IMR-90 (cell line): ENCODE results near the gene USP10. TPM values are rescaled to one million over a fixed set of nuclear protein-coding genes. Genes with fewer than 3 reads are reported as not detected.

ENCODE experiments used
- ATAC-seq: fragments of 200-7000 bp; cut with Tn5 transposase; 2 replicates; pipeline ENCODE4 v1.9.1; 2020; ENCODE audit warnings: low read depth, mild to moderate bottlenecking, moderate library complexity
- BruUV-seq: library from RNA; stranded (reverse); fragments of 400-500 nt; replicated peaks from 2 replicates; lab custom pipeline; 2021; lab: Mats Ljungman, UMichigan
- CTCF ChIA-PET: fragments of 300-600 bp; formaldehyde crosslinking; extraction: SDS; loops from one replicate; lab custom pipeline; 2021; ENCODE audit warnings: antibody characterized with exemption; lab: Yijun Ruan, JAX
- POLR2A ChIA-PET: fragments of 300-600 bp; sonication (Branson Sonifier 250); formaldehyde crosslinking; loops from one replicate; lab custom pipeline; 2022; ENCODE audit warnings: antibody characterized with exemption; ENCODE audit not compliant: unreplicated experiment; lab: Charles Lee
- DNase-seq: peaks from one replicate; pipeline ENCODE4 v3.0.0; 2013
- H2AFZ ChIP-seq: replicated peaks from 2 replicates; pipeline ENCODE3; 2013; ENCODE audit warnings: low read length, mild to moderate bottlenecking; ENCODE audit not compliant: poor library complexity
- H2AK5ac ChIP-seq: 2 replicates; pipeline ENCODE4 v1.6.1; 2013; ENCODE audit warnings: low read depth, low read length, inconsistent platforms
- H2AK9ac ChIP-seq: replicated peaks from 2 replicates; pipeline ENCODE3; 2013; ENCODE audit warnings: mild to moderate bottlenecking, low read depth, low read length, moderate library complexity; ENCODE audit not compliant: poor library complexity
- H2BK120ac ChIP-seq: 2 replicates; pipeline ENCODE4 v1.6.1; 2013; ENCODE audit warnings: low read depth, low read length, inconsistent platforms
- H2BK15ac ChIP-seq: 3 replicates; pipeline ENCODE4 v1.6.1; 2013; ENCODE audit warnings: low read depth, low read length, inconsistent platforms
- H2BK20ac ChIP-seq: 2 replicates; pipeline ENCODE4 v1.6.1; 2013; ENCODE audit warnings: low read depth, mild to moderate bottlenecking, inconsistent platforms, low read length, moderate library complexity
- H2BK5ac ChIP-seq: 2 replicates; pipeline ENCODE4 v1.6.1; 2013; ENCODE audit warnings: mild to moderate bottlenecking, low read depth, low read length, inconsistent platforms; ENCODE audit not compliant: poor library complexity, severe bottlenecking
- H3K14ac ChIP-seq: replicated peaks from 2 replicates; pipeline ENCODE4 v1.6.1; 2013; ENCODE audit warnings: low read depth, low read length, inconsistent platforms
- H3K18ac ChIP-seq: 2 replicates; pipeline ENCODE4 v1.6.1; 2013; ENCODE audit warnings: low read depth, low read length, control low read depth
- H3K23ac ChIP-seq: 2 replicates; pipeline ENCODE4 v1.6.1; 2013; ENCODE audit warnings: low read depth, low read length, inconsistent platforms
- H3K27ac ChIP-seq: 2 replicates; pipeline ENCODE4 v1.5.1; 2013; ENCODE audit warnings: mild to moderate bottlenecking, control low read depth, low read length; ENCODE audit not compliant: insufficient read depth
- H3K27me3 ChIP-seq: 2 replicates; pipeline ENCODE4 v1.6.1; 2013; ENCODE audit warnings: low read length; ENCODE audit not compliant: control insufficient read depth, insufficient read depth
- H3K36me3 ChIP-seq: 2 replicates; pipeline ENCODE4 v1.6.1; 2013; ENCODE audit warnings: low read length, mixed read lengths; ENCODE audit not compliant: control insufficient read depth, insufficient read depth
- H3K4ac ChIP-seq: 2 replicates; pipeline ENCODE4 v1.6.1; 2013; ENCODE audit warnings: low read depth, low read length, inconsistent platforms
- H3K4me1 ChIP-seq: 2 replicates; pipeline ENCODE4 v1.6.1; 2013; ENCODE audit warnings: low read length, mixed read lengths; ENCODE audit not compliant: control insufficient read depth, insufficient read depth
- H3K4me2 ChIP-seq: 2 replicates; pipeline ENCODE4 v1.6.1; 2013; ENCODE audit warnings: low read depth, mild to moderate bottlenecking, control low read depth, low read length, moderate library complexity
- H3K4me3 ChIP-seq: 2 replicates; pipeline ENCODE4 v1.5.1; 2013; ENCODE audit warnings: low read depth, mild to moderate bottlenecking, control low read depth, low read length, moderate library complexity; ENCODE audit not compliant: insufficient read depth
- H3K56ac ChIP-seq: 2 replicates; pipeline ENCODE4 v1.6.1; 2013; ENCODE audit warnings: low read length, inconsistent platforms; ENCODE audit not compliant: insufficient read depth; ENCODE audit errors: extremely low read depth
- H3K79me1 ChIP-seq, 2 experiments: 2 replicates each; pipeline ENCODE4 v1.6.1; 2013; ENCODE audit warnings: low read length in 2 of 2, inconsistent platforms in 1 of 2, low read depth in 1 of 2
- H3K9ac ChIP-seq: 2 replicates; pipeline ENCODE4 v1.6.1; 2013; ENCODE audit warnings: low read depth, low read length, control low read depth
- H3K9me1 ChIP-seq: 2 replicates; pipeline ENCODE4 v1.6.1; 2013; ENCODE audit warnings: low read length, inconsistent platforms; ENCODE audit not compliant: insufficient read depth
- H3K9me3 ChIP-seq: 2 replicates; pipeline ENCODE4 v1.6.1; 2013; ENCODE audit warnings: low read length; ENCODE audit not compliant: control insufficient read depth, insufficient read depth
- H4K20me1 ChIP-seq: 2 replicates; pipeline ENCODE4 v1.6.1; 2013; ENCODE audit warnings: low read length, inconsistent platforms; ENCODE audit not compliant: insufficient read depth
- H4K5ac ChIP-seq: 2 replicates; pipeline ENCODE4 v1.6.1; 2013; ENCODE audit warnings: mild to moderate bottlenecking, low read depth, low read length, control low read depth
- H4K8ac ChIP-seq, 2 experiments: 2 replicates each; pipeline ENCODE4 v1.6.1; 2013; ENCODE audit warnings: low read depth in 2 of 2, low read length in 2 of 2, control low read depth in 1 of 2, inconsistent platforms in 1 of 2
- H4K91ac ChIP-seq: 2 replicates; pipeline ENCODE4 v1.6.1; 2013; ENCODE audit warnings: low read depth, low read length, inconsistent platforms; ENCODE audit not compliant: insufficient read depth
- BHLHE40 ChIP-seq: fragments of 150-350 bp; IDR thresholded peaks from 2 replicates; pipeline ENCODE4 v1.6.1; 2016; ENCODE audit warnings: mild to moderate bottlenecking, low read depth, low read length
- CEBPB ChIP-seq: IDR thresholded peaks from 2 replicates; pipeline ENCODE4 v1.6.1; 2012; ENCODE audit warnings: low read depth, low read length, improper control_type of control experiment
- FOS ChIP-seq: fragments of 150-350 bp; IDR thresholded peaks from 2 replicates; pipeline ENCODE4 v1.6.1; 2016; ENCODE audit warnings: low read depth, low read length
- MAZ ChIP-seq: IDR thresholded peaks from 2 replicates; pipeline ENCODE4 v1.6.1; 2012; ENCODE audit warnings: low read depth, mild to moderate bottlenecking, low read length, improper control_type of control experiment, moderate library complexity, borderline replicate concordance
- MXI1 ChIP-seq: IDR thresholded peaks from 2 replicates; pipeline ENCODE4 v1.6.1; 2012; ENCODE audit warnings: low read depth, mild to moderate bottlenecking, low read length, moderate library complexity, borderline replicate concordance
- NFE2L2 ChIP-seq: fragments of 150-350 bp; IDR thresholded peaks from 2 replicates; pipeline ENCODE4 v1.6.1; 2016; ENCODE audit warnings: low read depth, mild to moderate bottlenecking, low read length
- RAD21 ChIP-seq: IDR thresholded peaks from 2 replicates; pipeline ENCODE4 v1.6.1; 2012; ENCODE audit warnings: low read length, improper control_type of control experiment
- WGBS, 2 experiments: methylation state at CpG; one replicate each; pipeline versions ENCODE4 v1.1.5 to v1.1.7; 2013; ENCODE audit warnings: missing lambda C conversion rate in 2 of 2; ENCODE audit not compliant: insufficient read length in 1 of 2; ENCODE audit errors: extremely low coverage in 2 of 2; 5-methylcytosine and 5-hydroxymethylcytosine counted together
- dilution Hi-C: fragments of 300-500 bp; cut with HindIII; formaldehyde crosslinking; loops from one replicate; pipeline ENCODE4 v1.14.3; 2018; ENCODE audit warnings: low sequenced_read_pairs; ENCODE audit not compliant: unreplicated experiment
- in situ Hi-C: fragments of 300-500 bp; cut with MboI; formaldehyde crosslinking; loops from 3 replicates; pipeline ENCODE4 v1.14.3; 2019; ENCODE audit warnings: low sequenced_read_pairs, inconsistent platforms, mixed read lengths
- intact Hi-C: fragments of 100-400 bp; cut with micrococcal nuclease; formaldehyde crosslinking; loops from 2 replicates; pipeline ENCODE4 v1.10.0; 2022
- polyA plus RNA-seq, 3 experiments: library from polyadenylated mRNA; depleted of rRNA; stranded (reverse); fragments of >200 nt; gene quantifications; 2 replicates each; pipeline ENCODE4 v1.2.3, GENCODE V29; 2012; ENCODE audit warnings: low replicate concordance in 1 of 3
- total RNA-seq: library from RNA; depleted of rRNA; stranded (reverse); fragments of >200 nt; gene quantifications from 2 replicates; pipeline ENCODE4 v1.2.3, GENCODE V29; 2012
- TF ChIP-seq, protein P1 (sequence below): fragments of 150-350 bp; IDR thresholded peaks from 2 replicates; pipeline ENCODE4 v1.6.1; 2017; ENCODE audit warnings: mild to moderate bottlenecking, antibody characterized with exemption, low read length, low read depth
- TF ChIP-seq, protein P2 (sequence below): conservative IDR thresholded peaks from 2 replicates; pipeline ENCODE4 v1.5.1; 2012; ENCODE audit warnings: mild to moderate bottlenecking, low read depth, low read length, improper control_type of control experiment
- TF ChIP-seq, protein P3 (sequence below): fragments of 150-350 bp; IDR thresholded peaks from 2 replicates; pipeline ENCODE4 v1.6.1; 2016; ENCODE audit warnings: low read depth, mild to moderate bottlenecking, low read length, moderate library complexity, borderline replicate concordance

The USP10 gene
- total and polyA plus RNA-seq, 2 of the 4 experiments (the other 2 are of a cell fraction): 54.3 to 79.0 TPM

DNA sequence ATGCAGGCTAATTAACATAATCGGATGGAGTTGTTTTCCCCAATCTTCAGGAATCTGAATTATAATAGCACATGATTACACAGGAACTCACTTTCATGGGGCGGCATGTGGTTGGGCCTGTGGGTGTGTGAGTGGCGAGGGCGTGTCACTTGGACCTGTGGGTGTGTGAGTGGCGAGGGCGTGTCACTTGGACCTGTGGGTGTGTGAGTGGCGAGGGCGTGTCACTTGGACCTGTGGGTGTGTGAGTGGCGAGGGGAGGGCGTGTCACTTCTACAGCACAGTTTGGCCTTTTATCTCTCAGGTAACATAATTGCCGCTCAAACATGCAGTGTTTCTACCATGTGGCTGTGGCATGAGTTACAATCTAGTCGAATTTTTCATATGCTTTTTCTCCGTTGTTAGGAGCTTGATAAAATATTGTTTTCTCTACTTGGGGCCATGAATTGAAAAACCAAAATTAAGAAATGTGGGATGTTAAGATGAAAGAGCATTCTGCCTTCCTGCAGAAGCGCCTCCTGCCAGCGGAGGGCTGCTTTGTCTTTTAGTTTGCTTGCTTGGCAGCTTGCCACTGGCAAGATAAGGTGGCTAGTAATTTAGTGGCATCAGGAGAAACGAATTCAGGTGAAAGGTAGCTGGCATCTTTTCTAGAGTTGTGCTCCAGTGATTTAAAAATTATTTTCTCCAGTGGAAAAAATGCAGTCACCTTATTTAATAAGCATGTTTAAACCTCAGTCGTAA, 36.2 kb downstream of the USP10 start (continued):
- no peak for TF ChIP-seq MAZ

DNA sequence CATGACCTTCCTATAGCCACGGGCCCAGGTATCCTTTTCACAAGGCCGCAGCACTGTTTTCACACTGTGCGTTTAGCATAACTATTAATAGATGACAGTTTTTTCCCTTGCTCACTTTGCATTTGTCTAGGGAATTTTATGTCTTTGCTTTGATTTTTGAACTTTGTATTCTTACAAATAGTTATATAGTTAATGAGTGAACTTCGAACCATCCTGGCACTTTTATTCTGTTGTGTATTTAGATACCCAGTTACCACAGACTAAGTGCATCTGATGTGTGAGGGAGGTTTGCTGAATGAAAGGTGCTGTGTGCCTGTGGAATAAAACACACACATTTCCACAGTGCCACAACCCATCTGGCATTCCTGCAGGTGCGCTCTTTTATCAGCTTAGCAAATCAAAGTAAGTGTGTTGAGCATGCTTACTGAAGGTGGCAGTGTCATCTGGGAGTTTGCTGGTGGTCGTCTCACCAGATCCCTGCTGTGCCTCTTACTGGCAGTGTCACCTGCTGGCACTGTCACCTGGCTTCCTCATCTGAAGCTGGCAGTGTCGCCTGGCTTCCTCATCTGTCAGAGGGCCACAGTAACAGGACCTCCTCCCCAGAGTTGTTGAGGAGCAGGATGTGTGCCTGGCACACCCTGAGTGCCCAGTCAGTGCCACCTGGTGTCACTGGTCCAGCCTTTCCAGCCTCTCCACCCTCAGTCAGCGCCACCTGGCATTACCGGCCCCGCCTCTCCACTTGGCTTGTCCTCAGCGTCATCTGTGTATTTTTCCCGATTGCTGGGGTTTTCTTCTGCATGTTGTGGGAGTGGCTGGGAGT, 37.6 kb downstream of the USP10 start:
- intact Hi-C loops: loop anchor here (5.0 kb wide), 1 partner anchor 235 kb away; no protein-coding TSS in a partner anchor
- in situ Hi-C loops: no loop called here
- no TSS peak for BruUV-seq
- CTCF ChIA-PET: interaction anchor here (0.6 to 1.8 kb wide), 9 partner anchors 14 to 239 kb away, joined by 3 to 5 read pairs (median 3); no protein-coding TSS in a partner anchor
- Histone ChIP-seq H2AK5ac (peak overlapping the region; percentile 65), H3K9me1 (peaks cover 18% of the 10 kb centered on the region), H4K91ac (no peak overlapping the region; the same call in 1 of the 2 replicates), H3K79me1 (peaks cover 39 to 82% of the 10 kb centered on the region in 2 experiments), H3K27me3 (no peaks in the 10 kb centered on the region), H2BK5ac (no peak overlapping the region), H3K36me3 (no peaks in the 10 kb centered on the region; the same call in 1 of the 2 replicates), H3K9ac (no peak overlapping the region), H3K4me3 (no peak overlapping the region), H2BK15ac (peak overlapping the region; percentile 28; the same call in 1 of the 3 replicates), H3K23ac (no peak overlapping the region), H2BK20ac (no peak overlapping the region), H2BK120ac (no peak overlapping the region), H3K18ac (no peak overlapping the region), H3K27ac (no peak overlapping the region), H3K4me1 (peaks cover 28% of the 10 kb centered on the region), H3K4me2 (no peak overlapping the region), H2AFZ (no peak overlapping the region), H2AK9ac (peak overlapping the region; percentile 29), H4K5ac (no peak overlapping the region), H3K56ac (no peak overlapping the region), H3K9me3 (no peaks in the 10 kb centered on the region), H4K20me1 (peaks cover 48% of the 10 kb centered on the region), H4K8ac (no peak overlapping the region), H3K14ac (no peak overlapping the region), H3K4ac (no peak overlapping the region)
- ATAC-seq: no peak
- POLR2A ChIA-PET: no interaction called here
- DNase-seq: no peak
- dilution Hi-C loops: no loop called here
- WGBS, 2 experiments: 85% methylated on average over 5 of the region's 12 CpGs; no CpG with 5 or more reads in 1 of the 2 experiments
- TF ChIP-seq BHLHE40: no peak
- TF ChIP-seq FOS: no peak
- TF ChIP-seq RAD21: no peak
- TF ChIP-seq NFE2L2: no peak
- TF ChIP-seq, protein P1, sequence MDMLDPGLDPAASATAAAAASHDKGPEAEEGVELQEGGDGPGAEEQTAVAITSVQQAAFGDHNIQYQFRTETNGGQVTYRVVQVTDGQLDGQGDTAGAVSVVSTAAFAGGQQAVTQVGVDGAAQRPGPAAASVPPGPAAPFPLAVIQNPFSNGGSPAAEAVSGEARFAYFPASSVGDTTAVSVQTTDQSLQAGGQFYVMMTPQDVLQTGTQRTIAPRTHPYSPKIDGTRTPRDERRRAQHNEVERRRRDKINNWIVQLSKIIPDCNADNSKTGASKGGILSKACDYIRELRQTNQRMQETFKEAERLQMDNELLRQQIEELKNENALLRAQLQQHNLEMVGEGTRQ: no peak
- TF ChIP-seq, protein P2, sequence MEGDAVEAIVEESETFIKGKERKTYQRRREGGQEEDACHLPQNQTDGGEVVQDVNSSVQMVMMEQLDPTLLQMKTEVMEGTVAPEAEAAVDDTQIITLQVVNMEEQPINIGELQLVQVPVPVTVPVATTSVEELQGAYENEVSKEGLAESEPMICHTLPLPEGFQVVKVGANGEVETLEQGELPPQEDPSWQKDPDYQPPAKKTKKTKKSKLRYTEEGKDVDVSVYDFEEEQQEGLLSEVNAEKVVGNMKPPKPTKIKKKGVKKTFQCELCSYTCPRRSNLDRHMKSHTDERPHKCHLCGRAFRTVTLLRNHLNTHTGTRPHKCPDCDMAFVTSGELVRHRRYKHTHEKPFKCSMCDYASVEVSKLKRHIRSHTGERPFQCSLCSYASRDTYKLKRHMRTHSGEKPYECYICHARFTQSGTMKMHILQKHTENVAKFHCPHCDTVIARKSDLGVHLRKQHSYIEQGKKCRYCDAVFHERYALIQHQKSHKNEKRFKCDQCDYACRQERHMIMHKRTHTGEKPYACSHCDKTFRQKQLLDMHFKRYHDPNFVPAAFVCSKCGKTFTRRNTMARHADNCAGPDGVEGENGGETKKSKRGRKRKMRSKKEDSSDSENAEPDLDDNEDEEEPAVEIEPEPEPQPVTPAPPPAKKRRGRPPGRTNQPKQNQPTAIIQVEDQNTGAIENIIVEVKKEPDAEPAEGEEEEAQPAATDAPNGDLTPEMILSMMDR: no peak
- no peak for TF ChIP-seq CEBPB
- TF ChIP-seq, protein P3, sequence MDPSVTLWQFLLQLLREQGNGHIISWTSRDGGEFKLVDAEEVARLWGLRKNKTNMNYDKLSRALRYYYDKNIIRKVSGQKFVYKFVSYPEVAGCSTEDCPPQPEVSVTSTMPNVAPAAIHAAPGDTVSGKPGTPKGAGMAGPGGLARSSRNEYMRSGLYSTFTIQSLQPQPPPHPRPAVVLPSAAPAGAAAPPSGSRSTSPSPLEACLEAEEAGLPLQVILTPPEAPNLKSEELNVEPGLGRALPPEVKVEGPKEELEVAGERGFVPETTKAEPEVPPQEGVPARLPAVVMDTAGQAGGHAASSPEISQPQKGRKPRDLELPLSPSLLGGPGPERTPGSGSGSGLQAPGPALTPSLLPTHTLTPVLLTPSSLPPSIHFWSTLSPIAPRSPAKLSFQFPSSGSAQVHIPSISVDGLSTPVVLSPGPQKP: no peak
- TF ChIP-seq MXI1: no peak
